EH (cell line): ENCODE results near the gene KCND3.

Source experiments
- DNase-seq: peaks from one replicate; pipeline ENCODE4 v3.0.0-alpha.2; 2015; ENCODE audit warnings: low read depth

The KCND3 gene

GRCh38 chr1:111848852-111849545 lies 140.5 kb downstream of the KCND3 start:
- DNase-seq = no peak

DNA sequence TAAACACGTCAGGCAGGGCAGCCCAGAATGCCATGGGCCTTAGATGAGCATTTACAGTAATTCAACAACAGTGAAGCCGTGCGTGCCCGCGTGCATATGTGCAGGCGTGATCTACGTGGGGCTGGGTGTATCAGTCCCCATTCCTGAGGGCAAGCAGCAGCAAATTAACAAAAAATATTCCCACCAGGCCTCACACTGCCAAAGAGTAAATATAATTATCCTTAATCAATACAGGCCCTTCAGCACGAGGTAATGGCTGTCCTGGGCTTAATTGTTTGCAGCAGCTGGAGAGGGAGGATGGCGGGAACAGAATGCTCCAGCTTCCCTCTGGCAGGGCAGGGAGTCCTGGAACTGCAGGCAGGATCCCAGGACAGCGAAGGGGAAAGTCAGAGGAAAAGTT lies 142.0 kb downstream of the KCND3 start:
- DNase-seq = no peak

- DNase-seq = no peak
These were observed 142.6 kb downstream of the KCND3 start for GRCh38 chr1:111846842-111847241.

- no peak for DNase-seq
These were observed 146.3 kb downstream of the KCND3 start for GRCh38 chr1:111843177-111843576.

GRCh38 chr1:111842411-111842810 lies 147.1 kb downstream of the KCND3 start:
- DNase-seq = no peak

GRCh38 chr1:111841746-111842145 lies 147.7 kb downstream of the KCND3 start:
- DNase-seq = no peak

DNA sequence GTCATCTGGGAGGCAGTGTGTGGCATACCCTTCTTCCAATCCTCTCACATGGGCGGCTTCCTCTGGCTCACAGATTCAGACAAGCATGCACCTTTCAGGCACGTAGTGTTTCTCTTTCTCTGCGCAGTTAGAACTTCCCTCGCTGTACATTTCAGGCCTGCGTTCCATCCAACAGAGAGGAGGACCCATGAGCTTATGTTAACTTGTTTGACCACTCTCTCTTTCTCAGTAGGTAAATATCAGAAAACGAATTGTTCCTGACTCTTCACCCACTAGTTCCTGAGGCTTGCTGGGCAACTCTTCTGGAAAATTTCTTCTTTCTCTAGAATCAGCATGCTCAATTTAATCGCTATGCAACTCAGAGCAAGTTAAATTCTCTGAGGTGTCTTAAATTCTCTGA lies 148.3 kb downstream of the KCND3 start:
- DNase-seq = no peak

GRCh38 chr1:111837393-111837792 lies 152.1 kb downstream of the KCND3 start:
- no peak for DNase-seq

GRCh38 chr1:111836111-111836510 lies 153.4 kb downstream of the KCND3 start:
- DNase-seq = no peak

DNA sequence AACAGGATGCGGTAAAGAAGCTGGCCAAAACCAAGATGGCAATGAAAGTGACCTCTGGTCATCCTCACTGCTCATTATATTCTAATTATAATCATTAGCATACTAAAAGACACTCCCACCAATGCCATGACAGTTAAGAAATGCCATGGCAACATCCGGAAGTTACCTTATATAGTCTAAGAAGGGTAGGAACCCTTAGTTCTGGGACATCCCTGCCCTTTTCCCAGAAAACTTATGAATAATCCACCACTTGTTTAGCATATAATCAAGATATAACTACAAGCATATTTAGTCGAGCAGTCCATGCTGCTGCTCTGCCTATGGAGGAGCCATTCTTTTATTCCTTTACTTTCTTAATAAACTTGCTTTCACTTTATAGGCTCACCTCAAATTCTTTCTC lies 154.0 kb downstream of the KCND3 start:
- DNase-seq = no peak

DNA sequence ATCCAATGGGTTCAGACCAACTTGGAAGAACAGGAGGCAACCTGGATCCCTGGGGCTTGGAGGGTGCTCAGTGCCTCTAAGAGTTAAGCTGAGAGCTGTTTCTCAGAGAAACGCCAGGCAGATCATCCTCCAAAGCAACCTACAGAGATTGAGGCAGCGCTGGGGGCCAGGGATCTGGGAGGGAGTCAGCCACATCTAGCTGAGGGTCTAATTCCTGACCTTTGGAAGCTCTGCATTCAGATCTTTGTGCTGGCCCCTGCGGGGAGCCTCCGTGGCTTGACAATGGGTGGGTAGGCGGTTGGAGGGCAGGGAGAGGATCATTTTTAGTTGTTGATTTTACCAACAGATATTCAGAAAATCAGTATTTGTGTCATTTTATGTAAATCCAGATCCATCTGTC lies 154.5 kb downstream of the KCND3 start:
- no peak for DNase-seq

DNA sequence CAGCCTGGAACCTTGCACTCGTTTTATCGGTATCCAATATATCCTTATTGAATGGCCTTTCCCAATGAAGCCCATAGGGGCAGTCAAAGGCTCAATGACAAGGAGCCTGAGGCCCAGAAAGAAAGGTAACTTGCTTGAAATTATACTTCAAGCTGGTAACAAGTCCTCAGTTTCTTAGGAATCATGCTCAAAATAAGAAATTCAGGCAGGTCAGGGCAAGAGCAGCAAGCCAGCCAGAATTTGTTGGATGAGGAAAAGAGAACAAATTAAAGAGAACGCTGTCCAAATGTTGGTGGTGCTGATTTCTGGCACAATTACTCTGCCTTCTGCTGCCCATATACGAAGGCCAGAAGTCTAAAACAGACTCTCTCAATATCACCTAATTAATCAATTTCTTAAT lies 156.1 kb downstream of the KCND3 start:
- DNase-seq = peak; percentile 26

- no peak for DNase-seq
These were observed 156.8 kb downstream of the KCND3 start for GRCh38 chr1:111832521-111833155.

- DNase-seq = no peak
These were observed 158.3 kb downstream of the KCND3 start for GRCh38 chr1:111831153-111831552.

DNA sequence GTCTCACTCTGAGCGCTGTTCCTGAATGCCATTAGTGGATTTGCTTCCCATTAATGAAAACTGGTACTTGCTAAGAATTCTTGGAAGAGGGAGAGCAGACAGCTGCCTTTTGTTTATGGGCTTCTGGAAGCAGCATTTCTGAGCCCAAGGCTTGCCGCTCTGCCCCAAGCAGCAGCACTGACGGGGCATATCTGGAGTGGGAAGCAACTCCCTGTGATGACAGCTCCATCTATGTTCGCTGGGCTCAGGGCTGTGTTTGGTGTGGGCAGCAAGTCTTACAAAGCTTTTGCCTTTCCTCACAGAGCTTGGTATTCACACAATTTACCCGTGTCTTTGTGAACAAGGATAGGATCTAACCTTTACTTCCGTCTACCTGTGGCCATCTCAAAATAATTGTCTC lies 161.5 kb downstream of the KCND3 start:
- DNase-seq = no peak

- DNase-seq = no peak
These were observed 163.2 kb downstream of the KCND3 start for GRCh38 chr1:111826278-111826677.

- no peak for DNase-seq
These were observed 164.3 kb downstream of the KCND3 start for GRCh38 chr1:111825217-111825616.

DNA sequence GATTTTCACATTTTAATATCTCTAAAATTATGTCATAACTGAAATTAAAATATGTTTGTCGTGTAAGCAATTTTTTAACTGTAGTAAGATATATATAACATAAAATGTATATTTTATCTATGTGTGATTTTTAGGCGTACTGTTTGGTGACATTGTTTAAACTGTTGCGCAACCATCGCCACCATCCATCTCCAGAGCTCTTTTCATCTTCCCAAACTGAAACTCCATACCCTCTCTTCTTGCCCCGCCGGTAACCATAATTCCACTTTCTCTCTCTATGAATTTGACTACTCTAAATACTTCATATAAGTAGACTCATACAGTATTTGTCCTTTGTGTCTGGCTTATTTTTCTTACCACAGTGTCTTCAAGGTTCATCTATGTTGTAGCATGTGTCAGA lies 167.3 kb downstream of the KCND3 start:
- DNase-seq = no peak

- DNase-seq = no peak
These were observed 168.2 kb downstream of the KCND3 start for GRCh38 chr1:111821121-111821745.

DNA sequence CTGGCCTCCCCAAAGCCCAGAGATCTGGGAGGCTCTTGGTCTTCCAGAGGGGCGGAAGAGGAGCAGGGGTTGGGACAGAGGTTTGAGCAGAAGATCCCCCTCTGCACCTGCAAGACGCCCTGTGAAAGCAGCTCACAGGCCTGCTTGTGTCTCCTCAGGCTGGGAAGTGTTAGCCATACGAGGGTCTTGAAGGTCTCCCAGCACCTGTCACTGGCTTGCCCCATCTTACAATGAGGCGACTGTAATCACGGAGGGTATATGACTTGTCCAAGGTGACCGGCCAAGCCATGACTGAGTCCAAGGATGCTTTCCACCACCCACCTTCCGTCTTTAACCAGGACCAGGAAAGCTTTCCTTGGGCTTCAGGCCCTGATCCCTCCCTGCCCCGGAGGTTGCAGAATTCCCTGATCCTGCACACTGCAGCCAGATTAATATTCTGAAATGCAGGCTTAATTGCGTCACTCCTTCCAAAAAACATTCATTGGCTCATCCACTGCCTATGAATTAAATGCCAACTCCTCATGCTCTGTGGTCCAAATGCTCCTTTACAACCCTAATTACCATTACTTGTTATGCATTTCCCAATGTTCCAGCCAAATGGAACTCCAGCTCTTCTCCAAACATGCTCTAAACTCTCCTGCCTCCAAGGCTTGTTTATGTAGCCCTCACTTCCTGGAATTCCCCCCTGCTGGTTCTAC lies 169.8 kb downstream of the KCND3 start:
- DNase-seq = no peak

- DNase-seq = no peak
These were observed 170.9 kb downstream of the KCND3 start for GRCh38 chr1:111818546-111818945.

DNA sequence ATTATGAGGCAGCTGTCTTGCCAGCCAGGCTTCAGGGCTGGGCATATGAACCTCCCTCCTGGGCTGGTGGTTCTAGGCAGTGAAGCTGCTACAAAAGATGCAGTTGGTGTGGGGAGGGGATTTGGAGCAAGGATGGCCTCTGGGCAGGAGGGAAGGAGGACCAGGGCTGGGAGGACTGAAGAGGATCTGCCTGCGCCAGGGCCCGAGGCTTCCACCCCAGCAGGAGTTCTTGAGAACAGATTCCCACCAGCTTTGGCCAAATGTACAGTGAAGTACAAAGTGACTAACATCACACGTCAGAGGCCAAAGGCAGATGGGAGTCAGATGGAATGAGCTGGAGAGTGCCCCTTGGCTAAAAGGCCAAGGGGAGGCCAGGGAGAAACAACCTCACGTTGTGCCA lies 171.4 kb downstream of the KCND3 start:
- no peak for DNase-seq

- no peak for DNase-seq
These were observed 174.8 kb downstream of the KCND3 start for GRCh38 chr1:111814642-111815041.
